HCT116 (cell line): ENCODE data around the gene SLC6A3. TPM values are rescaled to one million over a fixed set of nuclear protein-coding genes. Genes with fewer than 3 reads are reported as not detected.

ENCODE experiments used
- ATAC-seq: fragments of 200-7000 bp; cut with Tn5 transposase; 2 replicates; pipeline ENCODE4 v1.9.1; 2020; ENCODE audit warnings: mild to moderate bottlenecking, moderate library complexity
- BruUV-seq: library from RNA; stranded (reverse); fragments of 400-500 nt; replicated peaks from 2 replicates; lab custom pipeline; 2021; lab: Mats Ljungman, UMichigan
- CTCF ChIA-PET: fragments of 300-600 bp; sonication (Branson Sonifier 250); formaldehyde crosslinking; loops from one replicate; lab custom pipeline; 2021; ENCODE audit warnings: antibody characterized with exemption; lab: Charles Lee
- POLR2A ChIA-PET: fragments of 300-600, 350-600 bp; sonication (Branson Sonifier 250); formaldehyde crosslinking; loops from one replicate; lab custom pipeline; 2021; ENCODE audit warnings: antibody characterized with exemption; lab: Charles Lee
- RAD21 ChIA-PET, 2 experiments: fragments of 300-600 bp; sonication (Branson Sonifier 250); formaldehyde crosslinking; loops; one replicate each; lab custom pipeline; 2023; ENCODE audit warnings: low total read pairs in 2 of 2; ENCODE audit not compliant: uncharacterized antibody in 2 of 2, unreplicated experiment in 2 of 2, low non-redundant PET in 1 of 2; lab: Charles Lee
- DNase-seq: peaks from one replicate; pipeline ENCODE4 v3.0.0-alpha.2; 2010; ENCODE audit warnings: low read depth, low spot score
- H2AFZ ChIP-seq: fragments of 200-600 bp; shearing (Covaris generic), sonication (generic); 2 replicates; pipeline ENCODE4 v1.6.1; 2017; ENCODE audit warnings: low read depth, mixed run types, mixed read lengths, antibody characterized with exemption, low read length; ENCODE audit not compliant: poor library complexity, severe bottlenecking
- H3K27ac ChIP-seq: 2 replicates; pipeline ENCODE4 v1.5.1; 2012; ENCODE audit warnings: low read depth, low read length
- H3K27me3 ChIP-seq: fragments of 200-600 bp; sonication (generic); 2 replicates; pipeline ENCODE4 v1.6.1; 2016; ENCODE audit warnings: mixed run types, low read length, mixed read lengths; ENCODE audit not compliant: insufficient read depth
- H3K36me3 ChIP-seq, 2 experiments: fragments of 200-500 bp in 1 of 2; fragments of 200-600 bp in 1 of 2; sonication (Bioruptor generic) in 1 of 2; sonication (generic) in 1 of 2; 2 replicates each; pipeline versions ENCODE4 v1.5.1 to v1.6.1; 2014 to 2016; ENCODE audit warnings: low read length in 2 of 2, inconsistent platforms in 1 of 2, mixed read lengths in 1 of 2, mixed run types in 1 of 2; ENCODE audit not compliant: insufficient read depth in 2 of 2, control insufficient read depth in 1 of 2
- H3K4me1 ChIP-seq, 2 experiments: fragments of 200-600 bp in 1 of 2; sonication (generic) in 1 of 2; 2 replicates each; pipeline versions ENCODE4 v1.5.1 to v1.6.1; 2012 to 2017; ENCODE audit warnings: low read length in 2 of 2, inconsistent platforms in 1 of 2, mild to moderate bottlenecking in 1 of 2, mixed read lengths in 1 of 2, mixed run types in 1 of 2, moderate library complexity in 1 of 2; ENCODE audit not compliant: insufficient read depth in 2 of 2, control insufficient read depth in 1 of 2
- H3K4me2 ChIP-seq: fragments of 200-600 bp; sonication (generic); 2 replicates; pipeline ENCODE4 v1.6.1; 2017; ENCODE audit warnings: mixed run types, low read length, mixed read lengths
- H3K4me3 ChIP-seq, 2 experiments: fragments of 200-600 bp in 1 of 2; sonication (generic) in 1 of 2; replicated peaks in 1 of 2; 2 replicates each; pipeline ENCODE4 v1.5.1; 2011 to 2016; ENCODE audit warnings: low read length in 2 of 2, control low read depth in 1 of 2, low read depth in 1 of 2, mild to moderate bottlenecking in 1 of 2, mixed read lengths in 1 of 2, mixed run types in 1 of 2
- H3K79me2 ChIP-seq: fragments of 200-600 bp; sonication (generic); 2 replicates; pipeline ENCODE4 v1.6.1; 2017; ENCODE audit warnings: mild to moderate bottlenecking, mixed run types, low read length, moderate library complexity, mixed read lengths; ENCODE audit not compliant: insufficient read depth
- H3K9ac ChIP-seq: fragments of 200-600 bp; sonication (generic); 2 replicates; pipeline ENCODE4 v1.6.1; 2016; ENCODE audit warnings: low read length, mixed read lengths
- H3K9me2 ChIP-seq: fragments of 200-600 bp; sonication (generic), shearing (Covaris generic); 2 replicates; pipeline ENCODE4 v1.6.1; 2017; ENCODE audit warnings: mixed run types, mild to moderate bottlenecking, moderate library complexity; ENCODE audit not compliant: insufficient read depth
- H3K9me3 ChIP-seq, 2 experiments: fragments of 200-500 bp in 1 of 2; fragments of 200-600 bp in 1 of 2; sonication (Bioruptor generic) in 1 of 2; sonication (generic) in 1 of 2; 2 replicates each; pipeline ENCODE4 v1.6.1; 2014 to 2017; ENCODE audit warnings: low read length in 2 of 2, mixed read lengths in 2 of 2, inconsistent platforms in 1 of 2, low read depth in 1 of 2, mild to moderate bottlenecking in 1 of 2, mixed run types in 1 of 2, moderate library complexity in 1 of 2; ENCODE audit not compliant: control insufficient read depth in 1 of 2, insufficient read depth in 1 of 2
- H4K20me1 ChIP-seq: fragments of 200-600 bp; sonication (generic), shearing (Covaris generic); 2 replicates; pipeline ENCODE4 v1.6.1; 2017; ENCODE audit warnings: mixed run types, mild to moderate bottlenecking, moderate library complexity; ENCODE audit not compliant: insufficient read depth
- ATF3 ChIP-seq: IDR thresholded peaks from 2 replicates; pipeline ENCODE4 v1.6.1; 2012
- CEBPB ChIP-seq: IDR thresholded peaks from 2 replicates; pipeline ENCODE4 v1.6.1; 2012; ENCODE audit warnings: low read depth
- CTCF ChIP-seq, 3 experiments: fragments of 200-600 bp in 1 of 3; sonication (generic) in 1 of 3; IDR thresholded peaks in 2 of 3; conservative IDR thresholded peaks in 1 of 3; 2 replicates each; pipeline ENCODE4 v1.5.1; 2012 to 2017; ENCODE audit warnings: low read depth in 2 of 3, low read length in 2 of 3, antibody characterized with exemption in 1 of 3, borderline replicate concordance in 1 of 3, control low read depth in 1 of 3, mild to moderate bottlenecking in 1 of 3, mixed read lengths in 1 of 3, mixed run types in 1 of 3, moderate library complexity in 1 of 3; ENCODE audit not compliant: insufficient read depth in 1 of 3
- ELF1 ChIP-seq: IDR thresholded peaks from 2 replicates; pipeline ENCODE4 v1.6.1; 2012; ENCODE audit warnings: low read depth, borderline replicate concordance
- EZH2 ChIP-seq: fragments of 200-600 bp; sonication (generic); IDR thresholded peaks from 2 replicates; pipeline ENCODE4 v1.6.1; 2017; ENCODE audit warnings: antibody characterized with exemption, mixed run types
- EZH2phosphoT487 ChIP-seq: fragments of 200-600 bp; IDR thresholded peaks from 2 replicates; pipeline ENCODE4 v1.6.1; 2018; ENCODE audit warnings: antibody characterized with exemption, borderline replicate concordance
- FOSL1 ChIP-seq: IDR thresholded peaks from 2 replicates; pipeline ENCODE4 v1.6.1; 2012; ENCODE audit warnings: low read depth
- JUND ChIP-seq: IDR thresholded peaks from 2 replicates; pipeline ENCODE4 v1.6.1; 2012
- POLR2A ChIP-seq: IDR thresholded peaks from 2 replicates; pipeline ENCODE4 v1.7.0; 2011; ENCODE audit warnings: borderline replicate concordance; ENCODE audit not compliant: insufficient read depth, insufficient read length; ENCODE audit errors: extremely low read depth
- POLR2AphosphoS5 ChIP-seq: IDR thresholded peaks from 2 replicates; pipeline ENCODE4 v1.6.1; 2011; ENCODE audit warnings: mild to moderate bottlenecking, low read depth, low read length, moderate library complexity
- RAD21 ChIP-seq: IDR thresholded peaks from 2 replicates; pipeline ENCODE4 v1.6.1; 2012; ENCODE audit warnings: low read depth, mild to moderate bottlenecking
- SRF ChIP-seq: IDR thresholded peaks from 2 replicates; pipeline ENCODE4 v1.6.1; 2012; ENCODE audit warnings: low read depth
- TCF7L2 ChIP-seq: IDR thresholded peaks from 2 replicates; pipeline ENCODE4 v1.7.0; 2011; ENCODE audit warnings: borderline replicate concordance, inconsistent platforms; ENCODE audit not compliant: insufficient read depth, insufficient read length; ENCODE audit errors: extremely low read depth
- YY1 ChIP-seq: IDR thresholded peaks from 2 replicates; pipeline ENCODE4 v1.6.1; 2011; ENCODE audit warnings: low read length, low read depth, moderate library complexity, mild to moderate bottlenecking; ENCODE audit not compliant: insufficient replicate concordance; ENCODE audit errors: extremely low read depth
- ZBTB33 ChIP-seq: IDR thresholded peaks from 2 replicates; pipeline ENCODE4 v1.6.1; 2011; ENCODE audit warnings: mild to moderate bottlenecking, low read length, moderate library complexity; ENCODE audit not compliant: insufficient replicate concordance; ENCODE audit errors: extremely low read depth
- ZFX ChIP-seq: fragments of 450-650 bp; IDR thresholded peaks from 2 replicates; pipeline ENCODE4 v1.6.1; 2017
- intact Hi-C: fragments of 100-400 bp; cut with micrococcal nuclease; formaldehyde crosslinking; loops from 2 replicates; pipeline ENCODE4 v1.10.0; 2022
- total RNA-seq: library from RNA; stranded (reverse); gene quantifications from one replicate; pipeline ENCODE4 v1.2.1, GENCODE V29; 2021; ENCODE audit not compliant: unreplicated experiment

The SLC6A3 gene
- total RNA-seq, 1 experiment from 2014 or later: not detected

- Histone ChIP-seq H4K20me1 (no peaks in the 10 kb centered on the region), H3K36me3 (no peaks in the 10 kb centered on the region), H3K4me3 (no peak overlapping the region), H3K27ac (no peak overlapping the region), H3K27me3 (no peaks in the 10 kb centered on the region), H3K9ac (no peak overlapping the region), H3K9me3 (no peaks in the 10 kb centered on the region; a peak in 1 of 4 replicates), H2AFZ (no peak overlapping the region), H3K9me2 (no peaks in the 10 kb centered on the region), H3K4me2 (no peak overlapping the region), H3K79me2 (no peaks in the 10 kb centered on the region), H3K4me1 (peaks cover 17 to 32% of the 10 kb centered on the region in 2 experiments)
- BruUV-seq: no TSS peak
- intact Hi-C loops: no loop called here
- TF ChIP-seq POLR2A: no peak
- TF ChIP-seq EZH2: no peak
- no peak for DNase-seq
- ChIA-PET RAD21 (no interaction called here), CTCF (no interaction called here), POLR2A (no interaction called here)
- ATAC-seq: no peak
These were observed 66.2 kb downstream of the SLC6A3 start for GRCh38 chr5:1378866-1379659.

GRCh38 chr5:1378096-1378495 lies 67.1 kb downstream of the SLC6A3 start:
- Histone ChIP-seq H3K4me3 (no peak overlapping the region), H4K20me1 (no peaks in the 10 kb centered on the region), H3K79me2 (no peaks in the 10 kb centered on the region), H3K36me3 (no peaks in the 10 kb centered on the region), H3K9me3 (no peaks in the 10 kb centered on the region; a peak in 1 of 4 replicates), H3K9me2 (no peaks in the 10 kb centered on the region), H3K27me3 (no peaks in the 10 kb centered on the region), H3K9ac (no peak overlapping the region), H3K4me1 (peaks cover 17 to 32% of the 10 kb centered on the region in 2 experiments), H3K27ac (no peak overlapping the region), H2AFZ (no peak overlapping the region), H3K4me2 (no peak overlapping the region)
- ATAC-seq (no peak), DNase-seq (no peak)
- ChIA-PET RAD21 (no interaction called here), POLR2A (no interaction called here), CTCF (no interaction called here)
- intact Hi-C loops: no loop called here
- BruUV-seq: no TSS peak
- TF ChIP-seq ATF3 (no peak), ZFX (no peak), CEBPB (no peak), EZH2 (no peak), RAD21 (no peak), CTCF (IDR thresholded peaks at IDR 0.05 in 2 of 3, conservative IDR thresholded peaks at IDR 0.05 in 1 of 3; ENCODE audit: borderline replicate concordance in 1 of 3, insufficient read depth in 1 of 3, low read depth in 2 of 3, low read length in 2 of 3) (no peak), SRF (no peak), POLR2A (no peak), FOSL1 (no peak), JUND (no peak), POLR2AphosphoS5 (no peak), YY1 (no peak), ZBTB33 (no peak), TCF7L2 (no peak), ELF1 (no peak), EZH2phosphoT487 (no peak)
